Neutrophil (primary cell): ENCODE results near the gene IGSF8.

Source experiments
- H3K27ac ChIP-seq: fragments of 200-600 bp; sonication (generic); 2 replicates; pipeline ENCODE4 v1.5.1; 2016; ENCODE audit warnings: mild to moderate bottlenecking, moderate library complexity
- H3K27me3 ChIP-seq: fragments of 200-600 bp; sonication (generic); 2 replicates; pipeline ENCODE4 v1.6.0; 2016; ENCODE audit warnings: mild to moderate bottlenecking
- H3K36me3 ChIP-seq: fragments of 200-600 bp; sonication (generic); 2 replicates; pipeline ENCODE4 v1.5.1; 2017
- H3K4me1 ChIP-seq, 2 experiments: fragments of 200-600 bp in 1 of 2; sonication (generic) in 1 of 2; 1 replicate in 1 of 2; 2 replicates in 1 of 2; pipeline versions ENCODE4 v1.5.1 to v1.6.1; 2013 to 2016; ENCODE audit warnings: low read depth in 1 of 2, low read length in 1 of 2, mild to moderate bottlenecking in 1 of 2, moderate library complexity in 1 of 2; ENCODE audit not compliant: control insufficient read depth in 1 of 2, insufficient read depth in 1 of 2
- H3K4me3 ChIP-seq, 2 experiments: fragments of 200-600 bp in 1 of 2; sonication (generic) in 1 of 2; 1 replicate in 1 of 2; 2 replicates in 1 of 2; pipeline ENCODE4 v1.5.1; 2013 to 2016; ENCODE audit warnings: low read depth in 1 of 2, low read length in 1 of 2, mild to moderate bottlenecking in 1 of 2, moderate library complexity in 1 of 2
- H3K9me3 ChIP-seq: fragments of 200-600 bp; sonication (generic); 2 replicates; pipeline ENCODE4 v1.5.1; 2016
- TF ChIP-seq, protein P1 (sequence below): fragments of 200-600 bp; sonication (generic); IDR thresholded peaks from 2 replicates; pipeline ENCODE4 v1.5.1; 2016; ENCODE audit warnings: antibody characterized with exemption

Gene IGSF8

DNA sequence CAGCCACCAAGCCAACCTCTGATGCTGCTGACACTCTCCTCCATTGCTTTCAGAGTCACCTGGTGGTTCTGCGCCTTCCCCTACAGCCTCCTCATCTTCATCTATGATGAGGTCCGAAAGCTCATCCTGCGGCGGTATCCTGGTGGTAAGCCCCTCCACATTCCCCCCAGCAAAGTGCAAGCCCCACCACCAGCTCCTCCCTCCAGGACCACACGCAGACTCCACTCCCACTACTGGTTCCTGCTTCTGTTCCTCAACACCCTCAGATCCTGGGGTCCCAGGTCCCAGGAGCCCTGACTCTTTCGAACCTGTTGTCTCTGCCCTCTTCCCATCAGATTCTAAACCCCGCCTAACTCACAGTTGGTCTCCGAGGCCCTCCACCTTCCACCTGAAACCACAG is 41.4 kb upstream of the IGSF8 start:
- no peaks in the 10 kb centered on the region for H3K36me3 ChIP-seq
- H3K4me3 ChIP-seq, result no peak overlapping the region
- no peaks in the 10 kb centered on the region for H3K4me1 ChIP-seq
- H3K27ac ChIP-seq, result no peak overlapping the region
- TF ChIP-seq, protein P1, sequence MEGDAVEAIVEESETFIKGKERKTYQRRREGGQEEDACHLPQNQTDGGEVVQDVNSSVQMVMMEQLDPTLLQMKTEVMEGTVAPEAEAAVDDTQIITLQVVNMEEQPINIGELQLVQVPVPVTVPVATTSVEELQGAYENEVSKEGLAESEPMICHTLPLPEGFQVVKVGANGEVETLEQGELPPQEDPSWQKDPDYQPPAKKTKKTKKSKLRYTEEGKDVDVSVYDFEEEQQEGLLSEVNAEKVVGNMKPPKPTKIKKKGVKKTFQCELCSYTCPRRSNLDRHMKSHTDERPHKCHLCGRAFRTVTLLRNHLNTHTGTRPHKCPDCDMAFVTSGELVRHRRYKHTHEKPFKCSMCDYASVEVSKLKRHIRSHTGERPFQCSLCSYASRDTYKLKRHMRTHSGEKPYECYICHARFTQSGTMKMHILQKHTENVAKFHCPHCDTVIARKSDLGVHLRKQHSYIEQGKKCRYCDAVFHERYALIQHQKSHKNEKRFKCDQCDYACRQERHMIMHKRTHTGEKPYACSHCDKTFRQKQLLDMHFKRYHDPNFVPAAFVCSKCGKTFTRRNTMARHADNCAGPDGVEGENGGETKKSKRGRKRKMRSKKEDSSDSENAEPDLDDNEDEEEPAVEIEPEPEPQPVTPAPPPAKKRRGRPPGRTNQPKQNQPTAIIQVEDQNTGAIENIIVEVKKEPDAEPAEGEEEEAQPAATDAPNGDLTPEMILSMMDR, result no peak
- H3K9me3 ChIP-seq, result no peaks in the 10 kb centered on the region
- H3K27me3 ChIP-seq, result no peaks in the 10 kb centered on the region

DNA sequence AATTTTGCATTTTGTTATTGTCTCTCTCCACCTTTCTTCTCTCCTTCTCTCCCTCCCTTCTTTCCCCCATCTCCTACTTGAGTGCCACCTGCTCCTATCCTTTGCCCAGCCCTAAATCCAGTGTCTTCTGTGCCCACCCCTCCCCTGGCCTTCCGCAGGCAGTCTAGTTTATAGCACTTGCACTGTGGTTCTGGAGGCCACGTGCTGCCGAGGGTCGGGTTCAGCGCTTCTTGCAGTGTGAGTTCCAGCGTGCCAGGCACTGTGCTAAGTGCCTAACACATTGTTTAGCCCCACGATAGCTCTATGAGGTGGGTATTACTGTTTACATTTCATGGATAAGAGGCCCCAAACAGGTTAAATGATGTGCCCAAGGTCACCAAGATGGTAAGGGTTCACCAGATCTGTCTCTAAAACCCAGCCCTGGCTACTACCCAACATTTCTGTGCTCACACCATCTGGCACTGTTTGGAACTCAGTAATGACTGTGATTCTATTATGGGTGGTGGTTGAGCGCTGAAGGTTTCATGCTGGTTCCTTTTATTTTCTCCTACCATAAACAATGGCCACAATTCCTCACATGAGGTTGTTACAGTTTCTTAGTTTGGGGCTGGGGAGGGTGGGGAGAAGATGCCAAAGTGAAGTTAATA is 38.9 kb upstream of the IGSF8 start:
- TF ChIP-seq, protein P1, result no peak
- no peaks in the 10 kb centered on the region for H3K27me3 ChIP-seq
- H3K36me3 ChIP-seq, result no peaks in the 10 kb centered on the region
- no peak overlapping the region for H3K27ac ChIP-seq
- H3K4me1 ChIP-seq, result no peaks in the 10 kb centered on the region
- no peak overlapping the region for H3K4me3 ChIP-seq
- H3K9me3 ChIP-seq, result no peaks in the 10 kb centered on the region

GRCh38 chr1:160136926-160137200 is 38.4 kb upstream of the IGSF8 start:
- Histone ChIP-seq H3K27ac (no peak overlapping the region), H3K27me3 (no peaks in the 10 kb centered on the region), H3K36me3 (no peaks in the 10 kb centered on the region), H3K4me3 (no peak overlapping the region), H3K4me1 (no peaks in the 10 kb centered on the region), H3K9me3 (no peaks in the 10 kb centered on the region)
- TF ChIP-seq, protein P1, result no peak

GRCh38 chr1:160136121-160136925 is 37.9 kb upstream of the IGSF8 start:
- H3K9me3 ChIP-seq, result no peaks in the 10 kb centered on the region
- no peaks in the 10 kb centered on the region for H3K4me1 ChIP-seq
- H3K27ac ChIP-seq, result no peak overlapping the region
- H3K4me3 ChIP-seq, result no peak overlapping the region
- TF ChIP-seq, protein P1, result no peak
- H3K36me3 ChIP-seq, result no peaks in the 10 kb centered on the region
- H3K27me3 ChIP-seq, result no peaks in the 10 kb centered on the region

DNA sequence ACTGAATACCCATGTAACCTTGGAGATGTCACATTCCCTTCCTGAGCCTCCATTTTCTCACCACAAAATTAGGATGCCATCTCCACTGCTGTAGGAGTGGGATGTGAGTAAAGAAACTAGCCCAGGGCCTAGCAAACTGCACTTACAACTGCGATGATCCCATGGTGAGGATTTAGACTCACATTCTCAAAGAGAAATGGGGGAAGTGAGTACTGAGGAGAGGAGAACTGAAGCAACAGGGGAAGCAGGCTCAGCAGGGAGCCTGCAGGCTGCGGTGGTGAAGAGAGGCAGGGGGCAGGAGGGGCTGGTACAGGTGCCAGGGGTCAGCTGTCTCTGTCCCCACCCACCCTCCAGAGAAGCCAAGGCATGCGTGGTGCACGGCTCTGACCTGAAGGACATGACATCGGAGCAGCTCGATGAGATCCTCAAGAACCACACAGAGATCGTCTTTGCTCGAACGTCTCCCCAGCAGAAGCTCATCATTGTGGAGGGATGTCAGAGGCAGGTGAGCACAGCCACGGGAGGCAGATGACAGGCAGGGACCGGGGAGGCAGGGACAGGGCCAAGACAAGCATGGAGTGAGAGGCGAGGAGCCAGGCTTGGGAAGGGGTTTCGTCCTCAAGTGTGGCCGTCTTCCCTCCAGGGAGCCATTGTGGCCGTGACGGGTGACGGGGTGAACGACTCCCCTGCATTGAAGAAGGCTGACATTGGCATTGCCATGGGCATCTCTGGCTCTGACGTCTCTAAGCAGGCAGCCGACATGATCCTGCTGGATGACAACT is 36.6 kb upstream of the IGSF8 start:
- Histone ChIP-seq H3K9me3 (no peaks in the 10 kb centered on the region), H3K4me3 (no peak overlapping the region), H3K4me1 (no peaks in the 10 kb centered on the region), H3K36me3 (no peaks in the 10 kb centered on the region), H3K27ac (no peak overlapping the region), H3K27me3 (no peaks in the 10 kb centered on the region)
- TF ChIP-seq, protein P1, result no peak
